ENCODE results near the gene LMOD2.

- TF ChIP-seq CTCF (IDR thresholded peaks at IDR 0.05 in 2 of 3, conservative IDR thresholded peaks at IDR 0.05 in 1 of 3; ENCODE audit: control insufficient read depth in 2 of 3, extremely low read depth in 1 of 3, insufficient read depth in 1 of 3, low read depth in 3 of 3, low read length in 3 of 3) = no peak
- no peak for TF ChIP-seq ATF3 (IDR thresholded peaks at IDR 0.05; ENCODE audit: borderline replicate concordance, extremely low read depth, low read depth, low read length)
- no peak for TF ChIP-seq SRF (IDR thresholded peaks at IDR 0.05; ENCODE audit: low read depth in 2 of 2, low read length in 2 of 2)
- TF ChIP-seq MAX (IDR thresholded peaks at IDR 0.05; ENCODE audit: low read depth, low read length) = no peak
- no peak for TF ChIP-seq SMARCA5 (IDR thresholded peaks at IDR 0.05)
- TF ChIP-seq E2F4 (IDR thresholded peaks at IDR 0.05; ENCODE audit: low read depth, low read length) = no peak
- no peak for TF ChIP-seq POLR2A (IDR thresholded peaks at IDR 0.05; ENCODE audit: low read depth, low read length)
- TF ChIP-seq SREBF1 (IDR thresholded peaks at IDR 0.05; ENCODE audit: low read length) = no peak
- no peak for TF ChIP-seq EP300 (IDR thresholded peaks at IDR 0.05; ENCODE audit: borderline replicate concordance in 1 of 2, control insufficient read depth in 1 of 2, low read depth in 2 of 2, low read length in 2 of 2)
- no peak for TF ChIP-seq NRF1 (conservative IDR thresholded peaks at IDR 0.05; ENCODE audit: low read depth, low read length)
- TF ChIP-seq CHD2 (IDR thresholded peaks at IDR 0.05; ENCODE audit: borderline replicate concordance, low read depth, low read length) = no peak
Observed at GRCh38 chr7:123689250-123689649, 33.6 kb downstream of the LMOD2 start.

Measured in GM12878 (cell line).